NCI-H2171 (cell line): Measurements from ENCODE around the gene C1orf174.
A peak's percentile ranks its signal among the peaks of the same experiment; 100 is the strongest.
"Not testable (repeated sequence)": the region's sequence is repeated elsewhere in the genome, so short reads cannot be mapped to it uniquely, and the experiment has no call there.

Source experiments
- DNase-seq: peaks from one replicate; lab custom pipeline; 2025; lab: John Stamatoyannopoulos, UW

Gene C1orf174

GRCh38 chr1:3925762-3926161 is 25.7 kb upstream of the C1orf174 start:
- no peak for DNase-seq

- no peak for DNase-seq
These were observed 25.2 kb upstream of the C1orf174 start for GRCh38 chr1:3925256-3925655.

GRCh38 chr1:3924825-3925220 is 24.8 kb upstream of the C1orf174 start:
- peak; percentile 90 for DNase-seq

GRCh38 chr1:3924186-3924824 is 24.2 kb upstream of the C1orf174 start:
- DNase-seq = peak; percentile 25

- DNase-seq = no peak
These were observed 23.5 kb upstream of the C1orf174 start for GRCh38 chr1:3923378-3924185.

GRCh38 chr1:3922851-3923250 is 22.8 kb upstream of the C1orf174 start:
- DNase-seq = no peak

GRCh38 chr1:3922201-3922725 is 22.2 kb upstream of the C1orf174 start:
- DNase-seq = no peak

GRCh38 chr1:3921765-3922164 is 21.7 kb upstream of the C1orf174 start:
- no peak for DNase-seq

- no peak for DNase-seq
These were observed 19.6 kb upstream of the C1orf174 start for GRCh38 chr1:3919706-3920105.

GRCh38 chr1:3918966-3919611 is 19.0 kb upstream of the C1orf174 start:
- no peak for DNase-seq

GRCh38 chr1:3918359-3918758 is 18.3 kb upstream of the C1orf174 start:
- DNase-seq = not testable (repeated sequence)

- no peak for DNase-seq
These were observed 17.7 kb upstream of the C1orf174 start for GRCh38 chr1:3917761-3918160.

GRCh38 chr1:3915551-3916121 is 15.6 kb upstream of the C1orf174 start:
- DNase-seq = no peak

- no peak for DNase-seq
These were observed 14.8 kb upstream of the C1orf174 start for GRCh38 chr1:3914911-3915310.

GRCh38 chr1:3914331-3914851 is 14.3 kb upstream of the C1orf174 start:
- DNase-seq = no peak

- no peak for DNase-seq
These were observed 13.0 kb upstream of the C1orf174 start for GRCh38 chr1:3912809-3913685.

GRCh38 chr1:3911981-3912808 is 12.1 kb upstream of the C1orf174 start:
- DNase-seq = no peak

- DNase-seq = peak; percentile 85
These were observed 11.1 kb upstream of the C1orf174 start for GRCh38 chr1:3910857-3911845.
